Measurements from ENCODE around the gene ERGIC1. TPM values are rescaled to one million over a fixed set of nuclear protein-coding genes. Genes with fewer than 3 reads are reported as not detected.

Gene ERGIC1
- total and polyA plus RNA-seq, 2 of the 13 experiments (the other 11 are each of a cell fraction or from before 2014, with no cell fraction given), result 78.5 to 184 TPM

GRCh38 chr5:172833372-172833685 lies 722 bp upstream of the ERGIC1 start (continued):
- 0 out of 2 replicates have a peak, but pooled peaks have one; percentile 8 for TF ChIP-seq BORCS8-MEF2B (CRISPR knock-in tag; IDR thresholded peaks at IDR 0.05)
- no peak for TF ChIP-seq ZNF614 (CRISPR knock-in tag; IDR thresholded peaks at IDR 0.05; ENCODE audit: borderline replicate concordance)
- TF ChIP-seq ZSCAN22 (CRISPR knock-in tag; IDR thresholded peaks at IDR 0.05), result no peak
- no peak for TF ChIP-seq ZNF770 (CRISPR knock-in tag; IDR thresholded peaks at IDR 0.05)
- TF ChIP-seq ZNF260 (CRISPR knock-in tag; IDR thresholded peaks at IDR 0.05; ENCODE audit: borderline replicate concordance, low read depth), result no peak
- TF ChIP-seq TP53 (CRISPR knock-in tag; conservative IDR thresholded peaks at IDR 0.05), result no peak
- no peak for TF ChIP-seq KDM6A (CRISPR knock-in tag; IDR thresholded peaks at IDR 0.05; ENCODE audit: low read depth)
- TF ChIP-seq PHF20 (CRISPR knock-in tag; IDR thresholded peaks at IDR 0.05), result 0 out of 2 replicates have a peak, but pooled peaks have one; percentile 3
- no peak for TF ChIP-seq SMAD9 (CRISPR knock-in tag; IDR thresholded peaks at IDR 0.05)
- TF ChIP-seq AHDC1 (CRISPR knock-in tag; IDR thresholded peaks at IDR 0.05; ENCODE audit: borderline replicate concordance), result no peak
- TF ChIP-seq SP4 (CRISPR knock-in tag; IDR thresholded peaks at IDR 0.05), result no peak
- TF ChIP-seq SKI (IDR thresholded peaks at IDR 0.05; ENCODE audit: partially characterized antibody), result no peak
- TF ChIP-seq ARID4A (CRISPR knock-in tag; IDR thresholded peaks at IDR 0.05; ENCODE audit: borderline replicate concordance), result peak; percentile 40; the same call in 1 of the 2 replicates
- TF ChIP-seq HOXA9 (CRISPR knock-in tag; IDR thresholded peaks at IDR 0.05; ENCODE audit: borderline replicate concordance), result 0 out of 2 replicates have a peak, but pooled peaks have one; percentile 46
- no peak for TF ChIP-seq ZFP82 (CRISPR knock-in tag; IDR thresholded peaks at IDR 0.05; ENCODE audit: borderline replicate concordance)
- TF ChIP-seq, protein P1, sequence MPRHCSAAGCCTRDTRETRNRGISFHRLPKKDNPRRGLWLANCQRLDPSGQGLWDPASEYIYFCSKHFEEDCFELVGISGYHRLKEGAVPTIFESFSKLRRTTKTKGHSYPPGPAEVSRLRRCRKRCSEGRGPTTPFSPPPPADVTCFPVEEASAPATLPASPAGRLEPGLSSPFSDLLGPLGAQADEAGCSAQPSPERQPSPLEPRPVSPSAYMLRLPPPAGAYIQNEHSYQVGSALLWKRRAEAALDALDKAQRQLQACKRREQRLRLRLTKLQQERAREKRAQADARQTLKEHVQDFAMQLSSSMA (CRISPR knock-in tag; IDR thresholded peaks at IDR 0.05), result no peak
